Neural progenitor cell (in vitro differentiated cells): ENCODE results near the gene LMBRD2. TPM values are rescaled to one million over a fixed set of nuclear protein-coding genes. Genes with fewer than 3 reads are reported as not detected.
A peak's percentile ranks its signal among the peaks of the same experiment; 100 is the strongest.

Experiments
- DNase-seq: peaks from one replicate; pipeline ENCODE4 v3.0.0-alpha.2; 2016; ENCODE audit warnings: low spot score
- H2AFZ ChIP-seq: fragments of 200-600 bp; sonication (generic); replicated peaks from 2 replicates; pipeline ENCODE4 v1.6.1; 2016; ENCODE audit warnings: antibody characterized with exemption
- H3F3A ChIP-seq: fragments of 200-600 bp; sonication (generic); 2 replicates; pipeline ENCODE4 v1.6.1; 2016; ENCODE audit warnings: antibody characterized with exemption, low read depth
- H3K27ac ChIP-seq: fragments of 200-600 bp; sonication (generic); 2 replicates; pipeline ENCODE4 v1.5.1; 2016; ENCODE audit warnings: mild to moderate bottlenecking
- H3K27me3 ChIP-seq: fragments of 200-600 bp; sonication (generic); 2 replicates; pipeline ENCODE4 v1.6.1; 2016; ENCODE audit warnings: mild to moderate bottlenecking, moderate library complexity
- H3K36me3 ChIP-seq: fragments of 200-600 bp; sonication (generic); 2 replicates; pipeline ENCODE4 v1.5.1; 2016
- H3K4me1 ChIP-seq: fragments of 200-600 bp; sonication (generic); 2 replicates; pipeline ENCODE4 v1.6.1; 2016; ENCODE audit warnings: mixed run types
- H3K4me2 ChIP-seq: fragments of 200-600 bp; sonication (generic); 2 replicates; pipeline ENCODE4 v1.6.1; 2016
- H3K4me3 ChIP-seq: fragments of 200-600 bp; sonication (generic); 2 replicates; pipeline ENCODE4 v1.5.1; 2016
- H3K79me2 ChIP-seq: fragments of 200-600 bp; sonication (generic); 2 replicates; pipeline ENCODE4 v1.6.1; 2016; ENCODE audit warnings: low read depth
- H3K9ac ChIP-seq: fragments of 200-600 bp; sonication (generic); 2 replicates; pipeline ENCODE4 v1.6.1; 2016
- H3K9me3 ChIP-seq: fragments of 200-600 bp; sonication (generic); 2 replicates; pipeline ENCODE4 v1.5.1; 2016; ENCODE audit warnings: low read depth
- H4K20me1 ChIP-seq: fragments of 200-600 bp; sonication (generic); 2 replicates; pipeline ENCODE4 v1.6.1; 2016; ENCODE audit warnings: low read depth
- H3K27ac Mint-ChIP-seq: 3 replicates; pipeline ENCODE4 v1.8.0; 2021; ENCODE audit warnings: mixed read lengths
- H3K27me3 Mint-ChIP-seq: 2 replicates; pipeline ENCODE4 v1.8.0; 2022; ENCODE audit warnings: low read depth, mild to moderate bottlenecking, inconsistent platforms, moderate library complexity, mixed read lengths; ENCODE audit not compliant: insufficient read depth
- H3K36me3 Mint-ChIP-seq: 3 replicates; pipeline ENCODE4 v1.8.0; 2021; ENCODE audit warnings: mixed read lengths
- H3K4me1 Mint-ChIP-seq: 3 replicates; pipeline ENCODE4 v1.8.0; 2021; ENCODE audit warnings: mixed read lengths
- H3K4me3 Mint-ChIP-seq: 3 replicates; pipeline ENCODE4 v1.8.0; 2021; ENCODE audit warnings: mild to moderate bottlenecking, moderate library complexity, mixed read lengths
- H3K9me3 Mint-ChIP-seq: 3 replicates; pipeline ENCODE4 v1.8.0; 2020; ENCODE audit warnings: mixed read lengths
- EZH2 ChIP-seq: fragments of 200-600 bp; sonication (generic); IDR thresholded peaks from 2 replicates; pipeline ENCODE4 v1.6.1; 2017; ENCODE audit warnings: antibody characterized with exemption, mild to moderate bottlenecking, moderate library complexity
- EZH2phosphoT487 ChIP-seq: fragments of 200-600 bp; sonication (generic); IDR thresholded peaks from 2 replicates; pipeline ENCODE4 v1.6.1; 2017; ENCODE audit warnings: antibody characterized with exemption
- total RNA-seq: library from RNA; depleted of rRNA; stranded (reverse); fragments of >200 nt; gene quantifications from 2 replicates; pipeline ENCODE4 v1.2.3, GENCODE V29; 2015; ENCODE audit warnings: low replicate concordance
- TF ChIP-seq, protein P1 (sequence below): fragments of 200-600 bp; sonication (generic); IDR thresholded peaks from 2 replicates; pipeline ENCODE4 v1.5.1; 2017; ENCODE audit warnings: antibody characterized with exemption, mild to moderate bottlenecking

The LMBRD2 gene
- total RNA-seq, 1 donor from 2014 or later = 11.8 TPM

- Histone ChIP-seq H3K79me2 (no peaks in the 10 kb centered on the region), H3K9me3 (no peaks in the 10 kb centered on the region), H3K27me3 (no peaks in the 10 kb centered on the region), H3K36me3 (peaks cover 46% of the 10 kb centered on the region), H4K20me1 (no peaks in the 10 kb centered on the region), H2AFZ (no peak overlapping the region), H3F3A (peaks cover 25% of the 10 kb centered on the region), H3K4me3 (no peak overlapping the region), H3K4me2 (no peak overlapping the region), H3K4me1 (peaks cover 27% of the 10 kb centered on the region), H3K9ac (no peak overlapping the region), H3K27ac (no peak overlapping the region)
- peaks cover 11% of the 10 kb centered on the region for H3K9me3 Mint-ChIP-seq
- DNase-seq = no peak
- H3K27ac Mint-ChIP-seq = no peak overlapping the region
- H3K27me3 Mint-ChIP-seq = no peaks in the 10 kb centered on the region
- H3K4me1 Mint-ChIP-seq = peaks cover 6% of the 10 kb centered on the region
- H3K36me3 Mint-ChIP-seq = peaks cover 34% of the 10 kb centered on the region
- no peak for TF ChIP-seq EZH2phosphoT487
- TF ChIP-seq, protein P1, sequence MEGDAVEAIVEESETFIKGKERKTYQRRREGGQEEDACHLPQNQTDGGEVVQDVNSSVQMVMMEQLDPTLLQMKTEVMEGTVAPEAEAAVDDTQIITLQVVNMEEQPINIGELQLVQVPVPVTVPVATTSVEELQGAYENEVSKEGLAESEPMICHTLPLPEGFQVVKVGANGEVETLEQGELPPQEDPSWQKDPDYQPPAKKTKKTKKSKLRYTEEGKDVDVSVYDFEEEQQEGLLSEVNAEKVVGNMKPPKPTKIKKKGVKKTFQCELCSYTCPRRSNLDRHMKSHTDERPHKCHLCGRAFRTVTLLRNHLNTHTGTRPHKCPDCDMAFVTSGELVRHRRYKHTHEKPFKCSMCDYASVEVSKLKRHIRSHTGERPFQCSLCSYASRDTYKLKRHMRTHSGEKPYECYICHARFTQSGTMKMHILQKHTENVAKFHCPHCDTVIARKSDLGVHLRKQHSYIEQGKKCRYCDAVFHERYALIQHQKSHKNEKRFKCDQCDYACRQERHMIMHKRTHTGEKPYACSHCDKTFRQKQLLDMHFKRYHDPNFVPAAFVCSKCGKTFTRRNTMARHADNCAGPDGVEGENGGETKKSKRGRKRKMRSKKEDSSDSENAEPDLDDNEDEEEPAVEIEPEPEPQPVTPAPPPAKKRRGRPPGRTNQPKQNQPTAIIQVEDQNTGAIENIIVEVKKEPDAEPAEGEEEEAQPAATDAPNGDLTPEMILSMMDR = no peak
- no peak for TF ChIP-seq EZH2
- H3K4me3 Mint-ChIP-seq = no peak overlapping the region
Observed at GRCh38 chr5:36180556-36181350, 29.1 kb upstream of the LMBRD2 start.

- Mint-ChIP-seq H3K27ac (no peak overlapping the region), H3K4me1 (peaks cover 6% of the 10 kb centered on the region)
- no peaks in the 10 kb centered on the region for H4K20me1 ChIP-seq
Observed at GRCh38 chr5:36179950-36180349, 28.3 kb upstream of the LMBRD2 start.

GRCh38 chr5:36178524-36178890 is 26.8 kb upstream of the LMBRD2 start:
- no peaks in the 10 kb centered on the region for H4K20me1 ChIP-seq
- peaks cover 50% of the 10 kb centered on the region for H3K36me3 ChIP-seq
- H2AFZ ChIP-seq = no peak overlapping the region
- Mint-ChIP-seq H3K4me3 (no peak overlapping the region), H3K4me1 (peaks cover 6% of the 10 kb centered on the region), H3K9me3 (no peaks in the 10 kb centered on the region), H3K36me3 (peaks cover 23% of the 10 kb centered on the region), H3K27ac (no peak overlapping the region), H3K27me3 (no peaks in the 10 kb centered on the region)
- H3K4me3 ChIP-seq = peak overlapping the region; percentile 25
- no peaks in the 10 kb centered on the region for H3K27me3 ChIP-seq
- H3K4me1 ChIP-seq = peaks cover 27% of the 10 kb centered on the region
- no peaks in the 10 kb centered on the region for H3K79me2 ChIP-seq
- TF ChIP-seq EZH2phosphoT487 (no peak), EZH2 (no peak)
- TF ChIP-seq, protein P1 = no peak
- peak; percentile 55 for DNase-seq
- no peak overlapping the region for H3K9ac ChIP-seq
- no peaks in the 10 kb centered on the region for H3K9me3 ChIP-seq
- peaks cover 25% of the 10 kb centered on the region for H3F3A ChIP-seq
- H3K4me2 ChIP-seq = peak overlapping the region; percentile 55
- peak overlapping the region; percentile 71 for H3K27ac ChIP-seq

More at GRCh38 chr5:36179950-36180349, 28.3 kb upstream of the LMBRD2 start:
- Histone ChIP-seq H3K4me3 (no peak overlapping the region), H3K27ac (no peak overlapping the region), H3K4me2 (no peak overlapping the region), H3K4me1 (peaks cover 27% of the 10 kb centered on the region), H3K9me3 (no peaks in the 10 kb centered on the region), H3K27me3 (no peaks in the 10 kb centered on the region), H3K36me3 (peaks cover 50% of the 10 kb centered on the region), H3F3A (peaks cover 25% of the 10 kb centered on the region), H3K9ac (no peak overlapping the region), H3K79me2 (no peaks in the 10 kb centered on the region), H2AFZ (no peak overlapping the region)
- peaks cover 28% of the 10 kb centered on the region for H3K36me3 Mint-ChIP-seq
- peaks cover 4% of the 10 kb centered on the region for H3K9me3 Mint-ChIP-seq
- H3K4me3 Mint-ChIP-seq = no peak overlapping the region
- no peak for DNase-seq
- no peaks in the 10 kb centered on the region for H3K27me3 Mint-ChIP-seq
- TF ChIP-seq EZH2 (no peak), EZH2phosphoT487 (no peak)
